NCI-H345 treated with DMSO at 0.1 percent for 48 hours (cell line): Measurements from ENCODE around the gene KRT10.
"Not testable (repeated sequence)": the region's sequence is repeated elsewhere in the genome, so short reads cannot be mapped to it uniquely, and the experiment has no call there.

Source experiments
- DNase-seq: peaks from one replicate; lab custom pipeline; 2025; ENCODE audit not compliant: unreplicated experiment; lab: John Stamatoyannopoulos, UW

The KRT10 gene

DNA sequence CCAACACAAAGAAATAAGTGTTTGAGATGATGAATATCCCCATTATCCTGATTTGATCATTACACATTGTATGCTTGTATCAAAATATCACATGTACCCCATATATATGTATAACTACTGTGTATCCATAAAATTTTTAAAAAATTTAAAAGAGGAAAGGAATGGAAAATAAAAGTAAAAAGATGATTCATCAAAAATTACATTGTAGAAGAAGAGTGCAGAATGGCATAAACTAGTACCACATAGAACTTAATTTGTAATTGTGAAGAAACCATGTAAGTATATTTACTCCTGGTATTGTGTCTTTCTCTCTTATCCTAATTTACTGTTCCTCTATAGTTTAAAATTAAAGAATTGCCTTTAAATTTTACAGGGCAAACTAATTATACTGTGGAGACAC is 11.5 kb upstream of the KRT10 start:
- DNase-seq, result no peak

- DNase-seq, result no peak
These were observed 10.4 kb upstream of the KRT10 start for GRCh38 chr17:40832840-40833239.

- DNase-seq, result no peak
These were observed 7.8 kb upstream of the KRT10 start for GRCh38 chr17:40830085-40830776.

- no peak for DNase-seq
These were observed 6.1 kb upstream of the KRT10 start for GRCh38 chr17:40828454-40829044.

DNA sequence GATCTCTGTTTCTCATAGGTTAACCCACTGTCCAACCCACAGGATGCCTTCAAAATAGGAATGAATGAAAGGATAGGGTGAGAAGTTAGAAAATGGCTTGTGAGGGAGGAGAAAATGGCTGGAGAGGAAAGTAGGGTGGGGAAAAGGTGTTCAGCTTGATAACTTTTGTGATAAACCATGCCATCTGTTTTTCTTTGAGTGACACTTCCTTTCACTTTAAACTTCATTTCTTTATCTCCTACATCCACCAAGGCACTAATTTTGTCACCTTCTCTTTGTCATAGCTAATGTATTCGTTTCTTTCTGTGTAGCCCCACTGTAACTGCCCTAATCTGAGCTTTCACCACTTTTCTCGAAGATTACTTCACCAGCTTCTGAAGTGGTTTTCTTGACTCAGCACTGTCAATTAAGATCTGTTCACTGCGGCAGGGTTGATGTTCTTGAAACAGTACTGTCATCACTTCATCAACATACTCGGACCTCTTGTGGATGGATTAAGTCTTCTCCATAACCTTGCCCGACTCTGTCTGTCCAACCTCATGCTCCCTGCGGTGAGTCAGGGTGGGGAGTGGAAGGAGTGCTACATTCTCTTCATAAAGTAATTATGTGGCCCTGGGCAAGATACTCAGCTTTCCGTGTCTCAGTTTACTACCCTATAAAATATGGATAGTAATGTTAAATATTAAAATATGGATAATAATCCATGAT is 5.5 kb upstream of the KRT10 start:
- no peak for DNase-seq

GRCh38 chr17:40825599-40825998 is 3.2 kb upstream of the KRT10 start:
- DNase-seq, result no peak

GRCh38 chr17:40824015-40824832 is 1.8 kb upstream of the KRT10 start:
- no peak for DNase-seq

- no peak for DNase-seq
These were observed 878 bp downstream of the KRT10 start for GRCh38 chr17:40821536-40821935.

DNA sequence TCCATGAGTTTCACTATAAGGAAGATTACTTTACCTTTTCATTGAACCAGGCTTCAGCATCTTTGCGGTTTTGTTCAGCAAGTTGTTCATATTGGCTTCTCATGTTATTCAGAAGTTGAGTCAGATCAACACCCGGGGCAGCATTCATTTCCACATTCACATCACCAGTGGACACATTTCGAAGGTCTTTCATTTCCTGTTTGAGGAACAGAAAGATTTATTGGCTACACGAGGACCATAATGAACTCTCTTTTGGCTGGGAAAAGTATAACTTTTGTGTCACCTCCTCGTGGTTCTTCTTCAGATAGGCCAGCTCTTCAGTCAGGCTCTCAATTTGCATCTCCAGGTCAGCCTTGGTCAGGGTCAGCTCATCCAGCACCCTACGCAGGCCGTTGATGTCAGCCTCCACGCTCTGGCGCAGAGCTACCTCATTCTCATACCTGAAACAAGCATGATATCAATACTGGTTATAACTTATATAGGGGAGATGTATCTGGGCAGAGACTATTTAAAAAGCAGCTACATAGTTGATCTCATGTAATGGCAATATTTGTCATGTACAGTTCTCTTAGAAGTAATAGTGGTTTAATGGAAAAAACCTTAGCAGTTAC is 2.1 kb downstream of the KRT10 start:
- DNase-seq, result no peak

DNA sequence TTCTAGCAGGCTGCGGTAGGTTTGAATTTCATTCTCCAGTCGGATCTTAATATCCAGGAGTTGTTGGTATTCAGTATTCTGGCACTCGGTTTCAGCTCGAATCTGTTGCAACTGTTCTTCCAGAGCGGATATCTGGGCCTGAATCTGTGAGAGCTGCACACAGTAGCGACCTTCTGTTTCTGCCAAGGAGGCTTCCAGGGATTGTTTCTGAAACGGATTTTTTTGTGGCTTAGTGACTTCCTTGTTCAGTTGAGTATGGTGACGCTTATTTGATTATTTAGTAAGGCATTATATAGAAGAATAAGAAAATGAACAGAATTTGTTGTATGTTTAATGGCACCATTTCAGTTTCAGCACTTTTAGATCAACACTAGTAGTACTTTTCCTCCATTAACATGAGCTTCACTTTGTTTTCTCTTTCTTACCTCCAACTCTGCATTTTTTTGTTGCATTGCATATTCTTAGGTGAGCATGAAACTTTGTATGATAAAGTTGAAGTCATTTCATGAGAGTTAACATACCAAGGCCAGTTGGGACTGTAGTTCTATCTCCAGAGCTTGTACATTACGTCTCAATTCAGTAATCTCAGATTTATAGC is 2.8 kb downstream of the KRT10 start:
- no peak for DNase-seq

GRCh38 chr17:40818733-40819527 is 3.5 kb downstream of the KRT10 start:
- DNase-seq, result peak; percentile 68

DNA sequence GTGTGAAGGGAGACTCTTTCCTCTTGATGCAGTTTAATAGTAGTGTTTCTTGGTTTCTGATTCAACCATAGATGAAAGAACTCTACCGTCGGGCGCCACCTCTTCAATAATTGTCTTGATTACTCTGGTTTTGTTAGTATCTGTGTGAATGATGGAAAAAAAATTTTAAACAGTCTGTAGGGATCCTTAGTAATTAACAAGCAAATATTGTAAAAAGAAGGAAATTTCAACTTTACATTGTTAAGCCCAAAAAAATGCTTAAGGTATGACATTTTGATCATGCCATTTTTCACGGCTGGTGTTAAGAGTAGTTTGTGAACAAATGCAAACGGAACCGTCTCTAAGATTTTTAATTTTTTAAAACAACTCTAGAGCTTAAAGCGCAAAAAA is 4.1 kb downstream of the KRT10 start:
- DNase-seq, result no peak

DNA sequence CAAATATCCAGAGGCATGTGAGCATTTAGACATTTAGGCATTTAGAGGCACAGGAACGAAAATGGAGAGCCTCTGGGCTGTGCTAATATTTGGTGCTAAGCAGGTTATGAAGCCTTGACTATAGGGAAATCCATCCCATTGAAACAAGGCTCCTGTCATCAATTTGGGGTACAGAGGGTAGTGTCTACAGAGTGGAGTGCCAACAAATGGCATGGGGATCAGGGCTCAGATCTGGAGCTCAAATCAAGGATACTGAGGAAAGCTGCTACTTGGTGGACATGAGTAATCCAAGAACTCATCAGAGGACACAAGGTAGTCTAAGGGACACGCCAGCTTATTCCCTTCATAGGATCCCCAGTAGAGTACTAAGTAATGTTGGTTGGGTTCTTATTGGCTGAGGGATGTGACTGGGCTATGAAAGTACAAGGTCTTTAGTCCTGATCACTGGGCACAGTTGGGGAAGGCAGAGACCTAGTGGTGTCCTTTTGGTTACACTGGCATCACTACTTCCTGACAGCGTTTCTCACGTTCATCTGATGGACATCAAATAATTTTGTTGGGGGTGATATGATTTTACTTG is 5.2 kb downstream of the KRT10 start:
- DNase-seq, result no peak

DNA sequence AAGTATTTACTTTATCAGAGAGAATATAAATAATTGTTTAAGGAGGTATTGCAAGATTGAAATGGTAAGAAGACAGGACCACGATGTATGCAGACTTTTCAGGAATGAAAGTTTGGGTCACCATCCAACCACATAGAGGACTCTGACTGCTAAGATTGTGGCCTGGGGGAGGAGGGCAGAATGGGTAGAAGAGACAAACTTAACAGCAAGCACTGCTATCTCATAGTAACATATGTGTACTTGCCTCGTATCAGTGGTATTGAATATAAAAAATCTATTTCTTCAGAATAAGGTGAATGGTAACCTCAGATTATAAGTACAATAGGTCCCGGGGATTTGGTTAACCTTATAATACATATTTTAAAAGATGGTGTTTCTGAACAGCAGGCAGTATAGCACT is 5.8 kb downstream of the KRT10 start:
- DNase-seq, result no peak

GRCh38 chr17:40815381-40815780 is 7.0 kb downstream of the KRT10 start:
- no peak for DNase-seq

DNA sequence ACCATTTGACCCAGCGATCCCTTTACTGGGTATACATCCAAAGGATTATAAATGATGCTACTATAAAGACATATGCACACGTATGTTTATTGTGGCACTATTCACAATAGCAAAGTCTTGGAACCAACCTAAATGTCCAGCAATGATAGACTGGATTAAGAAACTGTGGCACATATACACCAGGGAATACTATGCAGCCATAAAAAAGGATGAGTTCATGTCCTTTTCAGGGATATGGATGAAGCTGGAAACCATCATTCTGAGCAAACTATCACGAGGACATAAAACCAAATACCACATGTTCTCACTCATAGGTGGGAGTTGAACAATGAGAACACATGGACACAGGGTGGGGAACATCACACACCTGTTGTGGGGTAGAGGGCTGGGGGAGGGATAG is 7.8 kb downstream of the KRT10 start:
- DNase-seq, result not testable (repeated sequence)

DNA sequence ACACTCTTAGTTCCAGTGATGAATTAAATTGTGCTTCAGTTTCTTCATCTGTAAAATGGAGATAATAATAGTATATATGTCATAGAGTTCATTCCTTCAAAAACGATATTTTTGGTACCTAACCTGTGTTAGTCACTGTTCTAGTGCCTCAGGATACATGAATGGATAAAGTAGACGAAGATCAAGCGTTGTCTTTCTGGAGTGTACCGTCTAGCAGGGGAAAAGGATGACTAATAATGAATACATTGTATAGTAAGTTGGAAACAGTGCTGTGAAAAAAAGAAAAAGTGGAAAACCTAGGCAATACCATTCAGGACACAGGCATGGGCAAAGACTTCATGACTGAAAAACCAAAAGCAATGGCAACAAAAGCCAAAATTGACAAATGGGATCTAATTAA is 8.6 kb downstream of the KRT10 start:
- no peak for DNase-seq

DNA sequence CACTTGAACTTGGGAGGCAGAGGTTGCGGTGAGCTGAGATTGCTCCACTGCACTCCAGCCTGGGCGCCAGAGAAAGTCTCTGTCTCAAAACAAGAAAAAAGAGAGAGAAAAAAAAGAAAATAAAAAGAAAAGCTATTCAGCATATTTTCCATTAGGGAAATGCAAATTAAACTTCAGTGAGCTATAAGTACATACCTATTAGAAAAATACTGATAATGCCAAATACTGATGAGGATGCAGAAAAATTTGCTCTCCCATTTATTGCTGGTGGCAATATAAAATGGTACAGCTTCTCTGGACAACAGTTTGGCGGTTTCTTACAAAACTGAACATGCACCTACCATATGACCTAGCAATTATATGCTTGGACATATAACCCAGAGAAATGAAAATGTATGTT is 9.8 kb downstream of the KRT10 start:
- DNase-seq, result no peak

GRCh38 chr17:40810494-40810893 is 11.9 kb downstream of the KRT10 start:
- DNase-seq, result no peak
